ENCODE results near the gene C5orf15.

Gene C5orf15

DNA sequence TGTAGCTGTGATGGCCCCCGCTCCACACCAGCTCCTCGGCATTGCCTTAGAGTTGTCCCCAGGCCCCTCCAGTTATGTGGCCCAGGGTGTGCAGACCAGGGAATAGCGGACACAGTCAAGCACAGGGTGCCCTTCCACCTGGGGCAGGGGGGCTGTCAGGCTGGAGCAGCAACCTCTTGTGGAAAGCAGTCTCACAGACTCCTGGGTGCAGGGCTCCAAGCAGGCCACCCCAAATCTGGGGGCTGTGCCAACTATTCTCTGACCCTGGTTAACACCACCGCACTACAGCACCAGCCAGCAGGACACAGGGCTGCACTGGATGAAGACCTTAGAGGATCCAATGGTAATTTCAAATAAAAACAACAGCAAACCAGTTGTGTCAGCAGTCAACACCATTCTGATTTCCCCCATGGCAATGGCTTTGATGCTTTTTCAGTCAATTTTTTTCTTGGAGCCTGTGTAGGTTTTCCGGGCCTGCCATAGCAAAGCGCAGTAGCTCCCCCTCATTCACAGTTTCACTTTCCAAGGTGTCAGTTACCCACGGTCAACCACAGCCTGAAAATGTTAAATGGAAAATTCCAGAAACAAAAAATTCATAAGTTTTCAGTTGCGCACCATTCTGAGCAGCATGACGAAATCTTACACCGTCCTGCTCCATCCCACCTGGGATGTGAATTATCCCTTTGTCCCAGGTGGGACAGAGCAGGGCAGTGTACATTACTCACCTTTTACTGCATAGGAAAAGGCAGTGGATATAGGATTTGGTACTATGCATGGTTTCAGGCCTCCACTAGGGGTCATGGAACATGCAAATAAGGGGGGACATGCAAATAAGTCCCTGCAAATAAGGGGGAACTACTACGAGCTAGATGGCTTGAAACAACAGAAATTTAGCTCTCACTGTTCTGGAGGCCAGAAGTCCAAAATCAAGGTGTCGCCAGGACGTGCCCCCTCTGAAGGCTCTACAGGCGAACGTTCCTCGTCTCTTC is 49.0 kb downstream of the C5orf15 start:
- DNase-seq (ENCODE audit: low read depth), result no peak
- H3K4me3 ChIP-seq (ENCODE audit: control insufficient read depth, low read depth, low read length), result no peak overlapping the region
- peak; percentile 11 for TF ChIP-seq CTCF (conservative IDR thresholded peaks at IDR 0.05; ENCODE audit: control insufficient read depth, insufficient read depth, low read depth, low read length)

DNA sequence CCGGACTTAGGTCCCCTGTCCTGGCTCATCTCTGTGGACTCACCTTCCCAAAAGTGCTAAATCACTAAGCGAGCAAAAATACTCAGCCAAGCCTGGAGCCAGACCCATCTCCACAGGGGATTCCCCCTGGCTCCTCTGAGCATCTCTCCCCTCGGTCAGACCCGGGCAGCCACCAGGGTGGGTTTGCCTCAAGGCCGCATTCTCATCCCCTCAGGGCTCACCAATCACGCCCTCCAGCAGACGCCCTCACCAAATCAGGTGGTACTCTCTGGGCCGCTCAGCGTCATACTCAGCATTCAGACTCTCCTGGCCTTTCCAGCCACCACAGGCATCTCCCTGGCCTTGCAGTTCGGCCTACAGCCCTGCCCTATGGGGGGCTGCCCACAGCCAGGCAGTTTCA is 49.7 kb downstream of the C5orf15 start:
- no peak for TF ChIP-seq CTCF (conservative IDR thresholded peaks at IDR 0.05; ENCODE audit: control insufficient read depth, insufficient read depth, low read depth, low read length)
- no peak for DNase-seq (ENCODE audit: low read depth)
- no peak overlapping the region for H3K4me3 ChIP-seq (ENCODE audit: control insufficient read depth, low read depth, low read length)

GRCh38 chr5:133918316-133918715 is 50.1 kb downstream of the C5orf15 start:
- H3K4me3 ChIP-seq (ENCODE audit: control insufficient read depth, low read depth, low read length), result no peak overlapping the region
- DNase-seq (ENCODE audit: low read depth), result no peak

DNA sequence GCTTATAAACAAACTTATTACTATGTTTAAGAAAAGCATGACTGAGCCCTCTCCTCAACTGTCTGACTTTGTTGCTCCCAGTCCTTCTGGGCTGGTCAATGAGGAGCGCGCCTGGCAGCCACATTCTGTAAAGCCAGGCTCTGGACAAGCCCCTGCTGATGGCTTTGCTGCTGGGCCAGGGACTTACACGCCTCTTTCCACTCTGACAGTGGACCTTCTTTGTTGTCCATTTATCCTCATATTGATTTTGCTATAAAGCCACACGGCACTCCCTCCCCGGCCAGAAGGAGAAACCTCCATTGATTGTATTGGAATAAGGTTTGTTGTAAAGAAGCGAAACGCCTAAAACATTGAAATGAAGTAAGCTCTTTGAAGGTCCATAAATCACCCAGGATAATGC is 50.6 kb downstream of the C5orf15 start:
- H3K4me3 ChIP-seq (ENCODE audit: control insufficient read depth, low read depth, low read length), result no peak overlapping the region
- no peak for DNase-seq (ENCODE audit: low read depth)
- no peak for TF ChIP-seq CTCF (conservative IDR thresholded peaks at IDR 0.05; ENCODE audit: control insufficient read depth, insufficient read depth, low read depth, low read length)

More at GRCh38 chr5:133918316-133918715, 50.1 kb downstream of the C5orf15 start:
- TF ChIP-seq CTCF (conservative IDR thresholded peaks at IDR 0.05; ENCODE audit: control insufficient read depth, insufficient read depth, low read depth, low read length), result no peak

DNA sequence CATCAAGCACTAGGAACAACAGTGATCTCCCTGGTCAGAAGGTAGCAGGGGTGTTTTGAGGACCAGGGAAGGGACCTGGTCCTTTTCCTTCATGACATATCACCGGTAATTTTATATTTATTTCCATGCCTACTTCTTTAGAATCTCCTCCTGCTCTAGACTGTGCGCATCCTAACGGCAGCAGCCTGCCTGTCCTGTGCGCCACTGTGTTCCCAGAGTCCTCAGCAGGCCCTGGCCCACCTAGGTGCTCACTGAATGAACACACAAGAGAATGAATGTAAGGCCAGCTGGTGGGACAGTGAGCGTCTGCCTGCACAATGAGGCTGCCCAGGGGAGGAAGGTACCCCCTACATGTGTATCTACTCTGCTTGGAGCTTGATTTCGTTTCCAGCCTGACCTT is 51.5 kb downstream of the C5orf15 start:
- DNase-seq (ENCODE audit: low read depth), result no peak
- no peak overlapping the region for H3K4me3 ChIP-seq (ENCODE audit: control insufficient read depth, low read depth, low read length)
- TF ChIP-seq CTCF (conservative IDR thresholded peaks at IDR 0.05; ENCODE audit: control insufficient read depth, insufficient read depth, low read depth, low read length), result no peak

- no peak for TF ChIP-seq CTCF (conservative IDR thresholded peaks at IDR 0.05; ENCODE audit: control insufficient read depth, insufficient read depth, low read depth, low read length)
- DNase-seq (ENCODE audit: low read depth), result no peak
- no peak overlapping the region for H3K4me3 ChIP-seq (ENCODE audit: control insufficient read depth, low read depth, low read length)
Observed at GRCh38 chr5:133916479-133916878, 51.9 kb downstream of the C5orf15 start.
